Measurements from ENCODE around the gene STXBP5. TPM values are rescaled to one million over a fixed set of nuclear protein-coding genes. Genes with fewer than 3 reads are reported as not detected.

Gene STXBP5
- total RNA-seq, 4 donors from 2014 or later = 23.7 to 39.1 (median 25.8) TPM

GRCh38 chr6:147347179-147347881, 143.1 kb downstream of the STXBP5 start:
- no peaks in the 10 kb centered on the region for H3K9me3 ChIP-seq
- no peaks in the 10 kb centered on the region for H3K4me1 ChIP-seq
- H3K27ac ChIP-seq = no peak overlapping the region
- no peak for DNase-seq (ENCODE audit: low spot score in 2 of 2)
- no peak overlapping the region for H3K4me3 ChIP-seq
- no peaks in the 10 kb centered on the region for H3K27me3 ChIP-seq
- H3K36me3 ChIP-seq = peaks cover 0 to 21% (median 0%) of the 10 kb centered on the region in 3 donors
- 93 to 97% methylated on average over 2 of the region's 2 CpGs for WGBS, 2 donors
- TF ChIP-seq CTCF (IDR thresholded peaks at IDR 0.05) (no peak), POLR2A (IDR thresholded peaks at IDR 0.05) (no peak), EP300 (IDR thresholded peaks at IDR 0.05) (no peak)

- 93 to 98% methylated on average over 1 of the region's 1 CpG for WGBS, 2 donors
- Histone ChIP-seq H3K9me3 (no peaks in the 10 kb centered on the region), H3K36me3 (peaks cover 0 to 21% (median 0%) of the 10 kb centered on the region in 3 donors), H3K27ac (no peak overlapping the region), H3K4me3 (no peak overlapping the region), H3K27me3 (no peaks in the 10 kb centered on the region), H3K4me1 (no peaks in the 10 kb centered on the region)
- TF ChIP-seq POLR2A (IDR thresholded peaks at IDR 0.05) = no peak
- TF ChIP-seq EP300 (IDR thresholded peaks at IDR 0.05) = no peak
- no peak for TF ChIP-seq CTCF (IDR thresholded peaks at IDR 0.05)
- DNase-seq (ENCODE audit: low spot score in 2 of 2) = no peak
These were observed 143.8 kb downstream of the STXBP5 start for GRCh38 chr6:147347882-147348575.

- TF ChIP-seq POLR2A (IDR thresholded peaks at IDR 0.05) (no peak), CTCF (IDR thresholded peaks at IDR 0.05) (no peak), EP300 (IDR thresholded peaks at IDR 0.05) (no peak)
- H3K36me3 ChIP-seq = peaks cover 0 to 60% (median 4%) of the 10 kb centered on the region in 3 donors
- DNase-seq (ENCODE audit: low spot score in 2 of 2) = no peak
These were observed 157.2 kb downstream of the STXBP5 start for GRCh38 chr6:147361311-147361981.

GRCh38 chr6:147366290-147366689, 162.1 kb downstream of the STXBP5 start:
- no peak overlapping the region for H3K4me3 ChIP-seq
- H3K4me1 ChIP-seq = no peaks in the 10 kb centered on the region
- no peaks in the 10 kb centered on the region for H3K9me3 ChIP-seq
- H3K27ac ChIP-seq = no peak overlapping the region
- no peak for DNase-seq (ENCODE audit: low spot score in 2 of 2)
- H3K36me3 ChIP-seq = peaks cover 0 to 36% (median 0%) of the 10 kb centered on the region in 3 donors
- no peaks in the 10 kb centered on the region for H3K27me3 ChIP-seq
- no peak for TF ChIP-seq POLR2A (IDR thresholded peaks at IDR 0.05)
- no peak for TF ChIP-seq EP300 (IDR thresholded peaks at IDR 0.05)
- no peak for TF ChIP-seq CTCF (IDR thresholded peaks at IDR 0.05)

More at GRCh38 chr6:147361311-147361981, 157.2 kb downstream of the STXBP5 start:
- Histone ChIP-seq H3K4me3 (no peak overlapping the region), H3K4me1 (no peaks in the 10 kb centered on the region), H3K9me3 (no peaks in the 10 kb centered on the region), H3K27me3 (no peaks in the 10 kb centered on the region), H3K27ac (no peak overlapping the region)
- 83 to 90% methylated on average over 5 of the region's 5 CpGs for WGBS, 2 donors

- no peaks in the 10 kb centered on the region for H3K4me1 ChIP-seq
- peaks cover 0 to 20% (median 0%) of the 10 kb centered on the region in 3 donors for H3K36me3 ChIP-seq
- DNase-seq (ENCODE audit: low spot score in 2 of 2) = no peak
- H3K27me3 ChIP-seq = no peaks in the 10 kb centered on the region
- H3K27ac ChIP-seq = no peak overlapping the region
- H3K9me3 ChIP-seq = no peaks in the 10 kb centered on the region
- TF ChIP-seq EP300 (IDR thresholded peaks at IDR 0.05) (no peak), CTCF (IDR thresholded peaks at IDR 0.05) (no peak), POLR2A (IDR thresholded peaks at IDR 0.05) (no peak)
- H3K4me3 ChIP-seq = no peak overlapping the region
These were observed 167.1 kb downstream of the STXBP5 start for GRCh38 chr6:147371325-147371724.
